NCI-H82 treated with DMSO at 0.1 percent for 48 hours (cell line): ENCODE results near the gene ZSWIM7.
"Not testable (repeated sequence)": the region's sequence is repeated elsewhere in the genome, so short reads cannot be mapped to it uniquely, and the experiment has no call there.

Experiments used
- DNase-seq: peaks from one replicate; lab custom pipeline; 2025; ENCODE audit not compliant: unreplicated experiment; lab: John Stamatoyannopoulos, UW

ZSWIM7 gene

DNA sequence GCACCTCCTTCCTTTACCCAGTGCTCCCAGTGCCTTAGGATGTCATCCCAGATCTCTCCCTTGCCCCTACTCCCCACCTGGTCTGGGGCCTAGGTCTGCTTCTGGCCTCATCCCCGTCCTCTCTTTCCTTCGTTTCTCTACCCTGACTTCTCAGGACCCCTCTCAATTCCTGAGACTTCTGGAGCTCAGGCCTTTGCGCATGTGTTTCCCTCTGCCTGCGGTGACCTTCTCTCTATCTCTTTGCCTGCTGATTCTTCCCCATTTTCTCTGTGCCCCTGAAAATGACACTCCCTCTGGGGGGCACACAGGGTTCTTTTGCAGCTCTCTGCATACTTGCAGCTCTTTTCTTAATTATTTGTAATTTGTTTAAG lies 41.0 kb downstream of the ZSWIM7 start:
- no peak for DNase-seq

DNA sequence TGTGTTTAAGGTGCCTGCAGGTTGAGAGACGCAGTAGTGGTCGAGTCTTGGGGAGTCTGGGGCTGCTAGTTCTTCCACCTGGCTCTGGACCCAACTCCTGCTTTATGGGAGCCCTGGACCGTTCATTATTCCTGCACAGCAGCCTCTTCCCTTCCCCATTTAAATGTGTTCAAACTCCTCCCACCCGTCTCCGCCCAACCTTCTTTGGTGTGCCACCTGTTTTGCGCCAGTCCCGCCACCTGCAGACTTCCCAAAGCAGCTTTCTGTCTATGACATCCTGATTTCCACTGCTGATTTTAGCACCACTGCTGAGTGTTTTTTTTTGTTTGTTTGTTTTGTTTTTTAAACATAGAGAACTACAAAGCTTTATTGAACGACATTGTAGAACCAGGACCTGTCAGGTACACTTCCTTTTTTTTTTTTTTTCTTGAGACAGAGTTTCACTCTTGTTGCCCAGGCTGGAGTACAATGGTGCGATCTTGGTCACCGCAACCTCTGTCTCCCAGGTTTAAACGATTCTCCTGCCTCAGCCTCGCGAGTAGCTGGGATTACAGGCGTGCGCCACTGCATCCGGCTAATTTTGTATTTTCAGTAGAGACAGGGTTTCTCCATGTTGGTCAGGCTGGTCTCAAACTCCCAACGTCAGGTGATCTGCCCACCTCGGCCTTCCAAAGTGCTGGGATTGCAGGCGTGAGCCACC lies 41.7 kb downstream of the ZSWIM7 start:
- DNase-seq, result no peak

- DNase-seq, result no peak
Observed at GRCh38 chr17:15957206-15957605, 42.3 kb downstream of the ZSWIM7 start.

- peak; percentile 87 for DNase-seq
Observed at GRCh38 chr17:15955793-15956541, 43.5 kb downstream of the ZSWIM7 start.

- DNase-seq, result no peak
Observed at GRCh38 chr17:15954222-15954621, 45.3 kb downstream of the ZSWIM7 start.

DNA sequence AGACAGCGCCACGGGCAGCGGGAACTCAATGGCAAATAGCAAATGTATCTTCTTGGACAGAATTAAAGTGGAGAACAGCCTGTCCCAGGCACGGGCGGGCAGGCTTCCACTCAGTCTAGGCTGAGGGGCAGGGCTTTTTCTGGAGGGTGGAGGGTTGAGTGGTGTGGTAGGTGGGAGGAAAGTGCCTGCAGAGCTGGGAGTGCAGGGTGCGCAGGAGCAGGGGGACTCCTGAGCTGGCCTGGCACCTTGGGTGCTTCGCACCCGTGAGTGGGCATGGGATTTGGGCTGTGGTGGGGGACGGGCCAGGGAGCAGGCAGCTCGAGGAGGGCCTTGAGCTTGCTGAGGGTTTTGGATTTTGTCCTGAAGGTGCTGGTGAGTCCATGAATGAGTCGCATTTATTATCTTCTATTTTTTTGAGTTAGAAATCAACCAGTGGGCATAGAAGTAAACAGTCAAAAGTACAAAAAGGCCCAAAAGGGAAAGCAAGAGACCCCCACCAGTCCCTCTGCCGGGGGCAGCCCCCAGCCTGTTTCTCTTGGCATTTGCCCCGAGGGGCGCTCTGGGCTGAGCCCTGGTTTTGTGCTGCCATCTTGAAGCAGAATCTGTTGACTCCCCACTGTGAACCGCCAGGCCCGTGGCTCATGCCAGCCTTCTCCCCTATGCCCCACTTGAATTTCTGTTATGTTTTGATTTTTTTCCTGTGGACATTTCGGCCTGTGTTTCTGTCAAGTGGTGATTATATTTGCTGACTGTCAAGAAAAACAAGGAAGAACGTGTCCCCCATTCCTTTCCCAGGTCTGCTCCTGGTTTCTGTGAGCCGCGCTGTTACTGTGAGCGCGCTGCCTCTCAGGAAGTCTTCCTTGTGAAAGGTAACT lies 46.4 kb downstream of the ZSWIM7 start:
- no peak for DNase-seq

GRCh38 chr17:15952048-15952532 lies 47.4 kb downstream of the ZSWIM7 start:
- DNase-seq, result no peak

DNA sequence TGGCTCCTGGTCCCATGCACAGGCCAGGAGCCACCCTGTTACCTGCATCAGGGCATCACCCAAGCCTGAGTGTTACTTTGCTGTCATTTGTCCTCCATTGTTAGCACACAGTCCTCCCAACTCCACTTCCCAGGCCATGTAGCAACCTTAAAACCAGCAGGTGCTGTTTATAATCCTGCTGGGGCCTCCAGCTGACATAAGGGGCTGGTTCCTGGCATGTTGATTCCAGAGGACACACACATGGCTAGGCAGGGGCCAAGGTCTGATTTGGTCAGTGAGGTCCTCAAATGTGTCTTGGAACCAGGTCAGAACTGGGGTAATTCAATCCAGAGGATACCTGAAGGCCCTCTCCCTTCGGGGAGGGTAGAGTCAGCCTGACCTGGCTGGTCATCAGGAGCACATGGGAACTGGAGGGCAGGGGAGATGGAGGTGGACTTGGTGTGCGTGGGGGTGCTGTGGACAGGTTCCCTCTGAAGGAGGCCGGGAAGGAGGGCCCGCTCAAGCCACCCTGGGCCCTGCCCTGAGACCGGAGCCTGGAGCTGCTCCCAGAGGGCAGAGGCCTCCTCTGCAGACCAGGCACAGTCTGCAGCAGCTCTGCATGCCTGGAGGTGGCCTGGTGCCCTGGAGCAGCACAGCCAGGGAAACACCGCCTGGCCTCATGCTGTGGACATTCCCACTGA lies 48.0 kb downstream of the ZSWIM7 start:
- no peak for DNase-seq

DNA sequence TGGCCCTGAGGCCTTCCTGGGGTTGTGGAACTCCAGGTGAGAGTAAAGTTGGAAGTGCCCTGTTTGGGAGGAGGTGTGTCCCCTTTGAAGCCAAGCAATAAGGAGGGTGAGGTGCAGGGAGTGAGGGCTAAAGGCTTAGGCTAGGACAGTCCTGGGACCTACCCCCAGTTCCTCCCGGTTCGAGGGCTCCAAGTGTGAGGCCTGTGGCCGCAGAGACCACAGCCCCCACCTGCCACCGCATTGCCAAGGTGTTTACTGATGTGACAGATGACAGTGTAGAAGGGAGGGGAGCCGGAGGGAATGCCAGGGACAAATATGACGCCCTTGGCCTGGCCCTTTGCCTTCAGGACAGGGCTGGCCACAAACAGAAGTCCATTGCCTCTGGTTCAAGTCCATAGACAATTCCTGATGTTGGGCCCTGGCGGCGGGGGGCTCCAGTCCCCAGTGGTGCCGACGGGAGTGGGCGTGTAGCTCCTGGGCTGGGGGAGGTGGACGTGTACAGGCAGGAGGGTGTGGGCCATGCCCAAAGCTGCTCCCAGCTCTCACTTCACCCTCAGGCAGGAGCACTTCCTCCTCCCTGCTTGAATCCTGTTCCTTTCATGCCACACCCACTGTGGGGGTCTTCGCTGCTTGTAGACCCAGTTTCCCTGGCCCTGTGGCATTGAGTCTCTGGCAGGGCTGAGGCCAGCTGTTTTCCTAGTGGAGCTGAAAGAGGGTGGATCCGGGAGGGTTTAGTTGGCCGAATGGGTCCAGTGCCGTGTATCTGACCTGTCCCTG lies 51.3 kb downstream of the ZSWIM7 start:
- DNase-seq, result no peak

GRCh38 chr17:15947271-15947670 lies 52.2 kb downstream of the ZSWIM7 start:
- DNase-seq, result no peak

- no peak for DNase-seq
Observed at GRCh38 chr17:15946611-15947120, 52.8 kb downstream of the ZSWIM7 start.

- no peak for DNase-seq
Observed at GRCh38 chr17:15945527-15946191, 53.8 kb downstream of the ZSWIM7 start.

DNA sequence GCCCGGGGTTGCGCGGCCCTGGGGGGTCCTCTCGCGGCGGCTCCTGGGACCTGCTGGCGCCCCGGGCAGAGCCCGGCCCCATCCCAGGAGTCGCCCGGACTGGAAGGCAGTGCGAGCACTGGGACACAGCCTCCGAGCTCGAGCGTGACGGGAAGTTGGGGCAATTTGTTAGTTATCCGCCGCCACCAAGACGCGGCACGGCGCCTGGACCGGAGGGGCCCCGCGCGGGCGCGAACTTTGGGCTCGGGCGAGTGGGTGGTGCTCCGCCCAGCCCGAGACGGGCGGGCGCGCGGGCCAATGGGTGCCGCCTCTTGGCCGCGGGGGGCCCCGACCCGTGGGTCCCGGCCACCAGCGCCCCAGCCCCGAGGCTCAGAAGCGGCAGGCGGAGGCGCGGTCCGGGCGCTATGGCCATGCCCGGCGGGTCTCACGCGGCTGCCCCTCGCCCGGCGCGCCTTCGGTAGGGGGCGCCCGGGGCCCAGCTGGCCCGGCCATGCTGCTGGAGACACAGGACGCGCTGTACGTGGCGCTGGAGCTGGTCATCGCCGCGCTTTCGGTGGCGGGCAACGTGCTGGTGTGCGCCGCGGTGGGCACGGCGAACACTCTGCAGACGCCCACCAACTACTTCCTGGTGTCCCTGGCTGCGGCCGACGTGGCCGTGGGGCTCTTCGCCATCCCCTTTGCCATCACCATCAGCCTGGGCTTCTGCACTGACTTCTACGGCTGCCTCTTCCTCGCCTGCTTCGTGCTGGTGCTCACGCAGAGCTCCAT lies 54.6 kb downstream of the ZSWIM7 start, which contains the start of gene ADORA2B:
ADORA2B (plus strand) TSS at position 372 of the 768 bp plus-strand sequence; CDS start at position 491, 119 bp downstream.
- DNase-seq, result peak; percentile 16

GRCh38 chr17:15943971-15944758 lies 55.3 kb downstream of the ZSWIM7 start:
- no peak for DNase-seq

DNA sequence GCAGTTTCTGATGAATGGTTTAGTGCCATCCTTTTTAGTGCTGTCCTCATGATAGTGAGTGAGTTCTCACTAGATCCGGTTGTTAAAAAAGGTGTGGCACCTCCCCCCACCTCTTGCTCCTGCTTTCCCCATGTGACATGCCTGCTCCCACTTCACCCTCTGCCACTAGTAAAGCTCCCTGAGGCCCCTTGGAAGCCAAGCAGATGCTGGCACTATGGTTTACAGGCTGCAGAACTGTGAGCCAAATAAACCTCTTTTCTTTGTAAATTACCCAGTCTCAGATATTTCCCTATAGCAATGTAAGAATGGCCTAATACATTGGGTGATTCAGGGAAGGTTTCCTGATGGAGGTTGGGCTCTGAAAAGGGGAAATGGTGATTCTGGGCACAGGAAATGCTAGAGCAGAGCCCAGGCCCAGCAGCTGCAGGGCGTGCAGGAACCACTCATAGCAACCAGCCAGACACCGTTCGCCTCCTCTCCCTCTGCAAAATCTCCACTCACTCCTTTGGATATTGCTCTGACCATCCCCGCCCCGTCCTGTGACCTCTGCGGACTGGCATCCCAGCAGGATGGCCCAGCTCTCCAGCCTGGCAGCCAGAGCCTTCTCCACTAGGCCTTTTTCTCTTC lies 57.2 kb downstream of the ZSWIM7 start:
- no peak for DNase-seq

DNA sequence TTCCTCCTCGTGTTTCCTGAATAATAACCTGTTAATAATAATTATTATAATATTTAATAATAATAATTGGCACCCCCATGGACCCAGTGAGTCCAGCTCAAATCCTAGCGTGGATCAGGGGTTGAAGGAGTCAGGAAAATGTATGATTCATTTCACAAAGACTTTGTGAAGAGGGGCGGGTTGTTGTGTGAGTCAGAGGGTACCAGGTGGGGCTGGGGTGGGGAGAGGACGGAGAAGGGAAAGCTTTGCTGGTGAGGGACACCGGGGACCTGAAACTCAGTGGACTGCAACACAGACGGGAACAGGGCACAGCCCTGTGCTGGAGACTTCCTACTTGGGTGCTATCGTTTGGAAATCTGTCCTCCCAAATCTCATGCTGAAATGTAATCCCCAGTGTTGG lies 57.7 kb downstream of the ZSWIM7 start:
- DNase-seq, result no peak

- not testable (repeated sequence) for DNase-seq
Observed at GRCh38 chr17:15936481-15936880, 63.0 kb downstream of the ZSWIM7 start.
